HUES64 (cell line): ENCODE measurements around the gene CRYBA4.

Experiments used
- H3K27ac ChIP-seq: 2 replicates; pipeline ENCODE4 v1.7.0; 2013; ENCODE audit warnings: low read depth, low read length, inconsistent platforms
- H3K27me3 ChIP-seq: 2 replicates; pipeline ENCODE4 v1.6.1; 2013; ENCODE audit warnings: mild to moderate bottlenecking, low read length; ENCODE audit not compliant: insufficient read depth
- H3K36me3 ChIP-seq: 2 replicates; pipeline ENCODE4 v1.6.1; 2013; ENCODE audit warnings: mild to moderate bottlenecking, low read length; ENCODE audit not compliant: insufficient read depth
- H3K4me1 ChIP-seq: 2 replicates; pipeline ENCODE4 v1.6.1; 2013; ENCODE audit warnings: mild to moderate bottlenecking, low read length, moderate library complexity; ENCODE audit not compliant: insufficient read depth
- H3K4me3 ChIP-seq: 2 replicates; pipeline ENCODE4 v1.5.1; 2013; ENCODE audit warnings: mild to moderate bottlenecking, low read length, moderate library complexity
- H3K9ac ChIP-seq: 2 replicates; pipeline ENCODE4 v1.6.1; 2013; ENCODE audit warnings: mild to moderate bottlenecking, low read depth, low read length
- H3K9me3 ChIP-seq: 2 replicates; pipeline ENCODE4 v1.6.1; 2013; ENCODE audit warnings: low read depth, low read length; ENCODE audit not compliant: insufficient read depth
- WGBS: fragments of 150-250, 120-280 bp; methylation state at CpG from one replicate; pipeline ENCODE4 v1.1.7; 2013; ENCODE audit warnings: missing lambda C conversion rate; 5-methylcytosine and 5-hydroxymethylcytosine counted together

Gene CRYBA4

DNA sequence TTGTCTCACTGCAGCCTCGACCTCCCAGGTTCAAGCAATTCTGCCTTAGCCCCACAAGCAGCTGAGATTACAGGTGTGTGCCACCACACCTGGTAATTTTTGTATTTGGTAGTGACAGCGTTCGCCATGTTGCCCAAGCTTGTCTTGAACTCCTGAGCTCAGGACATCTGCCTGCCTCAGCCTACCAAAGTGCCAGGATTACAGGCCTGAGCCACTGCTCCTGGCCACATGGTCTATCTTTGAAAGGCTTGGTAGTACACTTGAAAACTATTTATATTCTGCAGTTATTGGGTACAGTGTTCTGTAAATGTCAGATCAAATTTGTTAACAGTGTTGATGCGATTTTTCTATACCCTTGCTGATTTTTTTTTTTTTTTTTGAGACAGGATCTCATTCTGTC is 9.5 kb downstream of the CRYBA4 start:
- H3K9ac ChIP-seq = no peak overlapping the region
- 0 out of 2 replicates have a peak, but pooled peaks cover 3% of the 10 kb centered on the region for H3K9me3 ChIP-seq
- H3K27me3 ChIP-seq = no peaks in the 10 kb centered on the region
- no peak overlapping the region for H3K27ac ChIP-seq
- no peaks in the 10 kb centered on the region for H3K36me3 ChIP-seq
- 97% methylated on average over 4 of the region's 4 CpGs for WGBS
- H3K4me3 ChIP-seq = no peak overlapping the region
- peaks cover 5% of the 10 kb centered on the region; the same call in 1 of the 2 replicates for H3K4me1 ChIP-seq

DNA sequence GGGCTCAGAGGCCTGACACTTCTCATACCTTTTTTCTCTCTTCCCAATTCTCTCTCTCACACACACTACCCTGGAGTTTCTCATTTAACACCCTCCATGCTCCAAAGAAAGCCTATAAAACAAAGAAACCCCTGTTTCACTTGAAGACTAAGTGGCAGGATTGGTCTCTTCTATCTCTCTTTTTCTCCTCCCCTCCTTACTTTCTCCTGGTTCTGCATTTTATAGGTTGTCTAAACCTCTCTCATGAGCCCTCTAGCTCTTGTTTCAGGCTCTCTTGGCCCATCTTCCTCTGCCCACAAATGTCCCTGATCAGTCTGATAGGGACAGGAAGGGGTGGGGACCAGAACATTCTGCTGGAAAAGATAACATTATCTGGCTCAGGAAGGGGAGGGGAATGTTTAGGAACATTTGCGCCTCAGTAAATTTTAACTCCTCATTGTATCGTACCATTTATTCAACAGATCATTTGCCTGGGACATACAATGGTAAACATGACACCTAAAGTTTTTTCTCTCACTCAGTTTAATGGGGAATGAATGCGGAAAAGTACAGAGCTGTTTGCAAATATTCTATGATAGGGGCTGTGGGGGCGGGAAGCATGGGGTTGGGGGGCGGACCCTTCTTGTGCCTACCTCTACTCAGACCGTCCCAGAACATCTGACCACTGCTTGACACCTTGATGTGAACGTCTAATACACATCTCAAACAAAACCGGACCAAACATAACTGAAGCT is 10.8 kb downstream of the CRYBA4 start:
- Histone ChIP-seq H3K36me3 (no peaks in the 10 kb centered on the region), H3K27me3 (no peaks in the 10 kb centered on the region), H3K9ac (no peak overlapping the region), H3K27ac (no peak overlapping the region; the same call in 1 of the 2 replicates), H3K4me1 (peaks cover 5% of the 10 kb centered on the region; the same call in 1 of the 2 replicates), H3K4me3 (no peak overlapping the region), H3K9me3 (0 out of 2 replicates have a peak, but pooled peaks cover 3% of the 10 kb centered on the region)
- WGBS = 68% methylated on average over 6 of the region's 8 CpGs

DNA sequence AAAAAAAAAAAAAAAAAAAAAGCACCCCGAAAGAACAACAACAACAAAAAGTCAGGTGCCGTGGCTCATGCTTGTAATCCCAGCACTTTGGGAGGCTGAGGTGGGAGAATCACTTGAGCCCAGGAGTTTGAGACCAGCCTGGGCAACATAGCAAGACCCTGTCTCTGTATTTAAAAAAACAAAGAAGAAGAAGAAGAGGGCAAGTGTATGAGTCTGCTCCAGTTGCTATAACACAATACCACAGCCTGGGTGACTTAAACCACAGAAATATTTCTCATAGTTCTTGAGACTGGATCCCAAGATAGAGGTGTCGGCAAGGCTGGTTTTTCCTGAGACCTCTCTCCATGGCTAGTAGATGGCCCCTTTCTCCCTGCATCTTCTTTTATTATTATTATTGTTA is 12.4 kb downstream of the CRYBA4 start:
- Histone ChIP-seq H3K27ac (no peak overlapping the region), H3K4me1 (peaks cover 5% of the 10 kb centered on the region; the same call in 1 of the 2 replicates), H3K27me3 (no peaks in the 10 kb centered on the region), H3K36me3 (no peaks in the 10 kb centered on the region), H3K4me3 (no peak overlapping the region), H3K9ac (no peak overlapping the region), H3K9me3 (0 out of 2 replicates have a peak, but pooled peaks cover 3% of the 10 kb centered on the region)
- 100% methylated on average over 3 of the region's 3 CpGs for WGBS

DNA sequence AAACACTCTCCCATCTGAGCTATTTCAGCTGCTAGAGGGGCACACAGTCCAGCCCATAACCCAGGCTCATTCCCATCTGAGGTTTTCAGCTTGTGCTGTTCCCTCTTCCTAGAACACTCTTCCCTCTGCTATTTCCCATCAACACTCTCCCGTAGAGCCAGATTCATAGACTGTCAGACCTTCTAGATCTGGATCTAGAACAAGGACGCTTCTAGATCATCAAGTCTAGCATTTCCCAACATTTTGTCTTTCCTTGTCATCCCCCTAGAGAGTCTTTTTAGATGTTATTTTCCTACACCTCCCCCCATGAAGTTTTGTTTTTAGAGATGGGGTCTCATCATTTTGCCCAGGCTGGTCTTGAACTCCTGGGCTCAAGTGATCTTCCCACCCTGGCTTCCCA is 13.4 kb downstream of the CRYBA4 start:
- 93% methylated on average over 2 of the region's 2 CpGs for WGBS
- H3K4me1 ChIP-seq = peaks cover 5% of the 10 kb centered on the region; the same call in 1 of the 2 replicates
- H3K4me3 ChIP-seq = no peak overlapping the region
- no peak overlapping the region for H3K27ac ChIP-seq
- H3K27me3 ChIP-seq = no peaks in the 10 kb centered on the region
- no peak overlapping the region for H3K9ac ChIP-seq
- 0 out of 2 replicates have a peak, but pooled peaks cover 3% of the 10 kb centered on the region for H3K9me3 ChIP-seq
- H3K36me3 ChIP-seq = no peaks in the 10 kb centered on the region

DNA sequence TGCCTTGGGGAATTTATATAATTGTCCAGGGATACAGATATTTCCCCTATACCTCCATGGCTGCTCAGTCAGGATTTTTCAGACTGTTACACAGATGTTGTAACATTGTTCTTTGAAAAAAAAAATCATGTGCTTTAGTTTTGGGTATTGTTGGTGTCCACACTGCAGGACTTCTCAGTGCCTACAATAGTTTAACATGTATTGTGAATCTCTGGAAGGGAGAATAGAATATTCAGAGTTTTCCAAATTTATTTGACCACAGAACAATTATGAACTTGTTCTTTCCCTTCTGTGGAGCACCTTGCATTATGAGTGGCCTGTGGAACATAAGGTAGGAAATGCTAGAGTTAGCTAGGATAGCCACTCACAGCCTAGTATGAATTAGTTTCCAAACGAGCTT is 14.5 kb downstream of the CRYBA4 start:
- H3K4me1 ChIP-seq = peaks cover 16% of the 10 kb centered on the region
- no peak overlapping the region for H3K4me3 ChIP-seq
- no peaks in the 10 kb centered on the region for H3K9me3 ChIP-seq
- no peak overlapping the region for H3K27ac ChIP-seq
- no peaks in the 10 kb centered on the region for H3K27me3 ChIP-seq
- no peaks in the 10 kb centered on the region for H3K36me3 ChIP-seq
- WGBS = 93% methylated on average over 1 of the region's 1 CpG
- no peak overlapping the region for H3K9ac ChIP-seq

DNA sequence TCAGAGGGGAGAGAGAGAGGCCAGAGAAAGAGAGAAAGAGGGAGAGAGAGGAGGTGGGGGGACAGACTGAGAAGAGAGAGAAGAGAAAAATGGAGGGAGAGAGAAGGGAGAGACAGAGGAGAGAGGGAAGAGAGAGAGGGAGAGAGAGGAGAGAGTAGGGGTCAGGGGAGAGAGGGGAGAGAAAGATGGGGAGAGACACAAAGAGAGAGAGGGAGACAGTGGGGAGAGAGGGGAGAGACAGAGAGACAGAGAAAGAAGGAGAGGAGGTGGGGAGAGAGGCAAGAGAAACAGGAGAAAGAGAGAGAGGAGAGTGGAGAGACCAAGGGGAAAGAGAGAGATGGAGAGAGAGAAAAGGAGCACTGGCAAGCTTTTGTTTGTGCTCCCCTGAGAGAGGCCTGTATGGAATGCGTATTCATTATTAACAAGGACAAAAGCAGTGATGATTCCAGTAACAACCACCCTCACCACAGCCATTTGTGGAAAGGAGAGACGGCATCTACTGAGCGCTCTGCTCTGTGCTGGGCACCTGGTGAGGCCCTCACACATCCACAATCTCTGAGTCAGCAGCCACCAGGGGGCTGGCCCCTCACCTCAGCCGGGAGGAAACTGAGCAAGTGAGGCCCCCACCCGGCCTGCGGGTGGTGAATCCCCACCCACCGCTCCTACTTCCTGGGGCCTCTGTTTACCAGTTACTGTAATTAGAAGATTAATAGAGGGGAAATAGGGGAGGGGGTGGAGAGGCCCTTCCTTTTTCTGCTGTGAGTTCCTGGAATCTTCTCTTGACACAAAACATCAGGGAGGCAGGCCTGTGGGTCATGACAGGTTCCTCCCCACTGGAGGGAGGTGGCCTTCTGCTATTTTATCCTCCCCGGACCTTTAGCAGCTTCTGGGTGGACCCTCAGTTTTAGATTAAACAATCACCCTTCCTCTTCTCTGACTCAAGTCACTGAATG is 21.0 kb downstream of the CRYBA4 start:
- Histone ChIP-seq H3K36me3 (no peaks in the 10 kb centered on the region), H3K4me1 (peaks cover 69% of the 10 kb centered on the region), H3K4me3 (peak overlapping the region; percentile 2; the same call in 1 of the 2 replicates), H3K9ac (peak overlapping the region; percentile 34; the same call in 1 of the 2 replicates), H3K27ac (peak overlapping the region; percentile 83), H3K9me3 (no peaks in the 10 kb centered on the region), H3K27me3 (no peaks in the 10 kb centered on the region)
- 18% methylated on average over 5 of the region's 8 CpGs for WGBS

DNA sequence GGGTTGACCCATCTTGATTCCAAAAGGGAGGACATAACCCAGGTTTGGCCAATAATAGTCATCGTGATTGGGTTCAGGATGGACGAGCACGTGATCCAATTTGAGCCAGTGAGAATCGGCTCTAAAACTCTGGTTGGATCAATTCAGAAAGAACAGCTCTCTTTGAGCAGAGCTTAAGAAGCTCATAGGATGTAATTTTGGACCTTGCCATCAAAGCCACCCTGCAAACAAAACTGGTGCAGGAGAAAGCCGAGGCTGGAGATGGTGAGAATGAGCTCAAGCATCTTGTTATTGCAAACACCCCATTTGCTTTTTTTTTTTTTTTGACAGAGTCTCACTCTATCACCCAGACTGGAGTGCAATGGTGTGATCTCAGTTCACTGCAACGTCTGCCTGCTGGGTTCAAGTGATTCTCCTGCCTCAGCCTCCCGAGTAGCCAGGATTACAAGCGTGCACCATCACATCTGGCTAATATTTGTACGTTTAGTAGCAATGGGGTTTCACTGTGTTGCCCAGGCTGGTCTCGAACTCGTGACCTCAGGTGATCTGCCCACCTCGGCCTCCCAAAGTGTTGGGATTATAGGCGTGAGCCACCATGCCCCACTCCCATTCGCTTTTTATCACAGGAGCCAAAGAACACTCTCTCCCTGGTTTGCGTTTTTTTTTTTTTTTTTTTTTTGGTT is 21.8 kb downstream of the CRYBA4 start:
- Histone ChIP-seq H3K4me3 (no peak overlapping the region), H3K36me3 (no peaks in the 10 kb centered on the region), H3K27me3 (no peaks in the 10 kb centered on the region), H3K9ac (no peak overlapping the region), H3K4me1 (peaks cover 76% of the 10 kb centered on the region), H3K9me3 (no peaks in the 10 kb centered on the region), H3K27ac (peak overlapping the region; percentile 83)
- 75% methylated on average over 15 of the region's 15 CpGs for WGBS

DNA sequence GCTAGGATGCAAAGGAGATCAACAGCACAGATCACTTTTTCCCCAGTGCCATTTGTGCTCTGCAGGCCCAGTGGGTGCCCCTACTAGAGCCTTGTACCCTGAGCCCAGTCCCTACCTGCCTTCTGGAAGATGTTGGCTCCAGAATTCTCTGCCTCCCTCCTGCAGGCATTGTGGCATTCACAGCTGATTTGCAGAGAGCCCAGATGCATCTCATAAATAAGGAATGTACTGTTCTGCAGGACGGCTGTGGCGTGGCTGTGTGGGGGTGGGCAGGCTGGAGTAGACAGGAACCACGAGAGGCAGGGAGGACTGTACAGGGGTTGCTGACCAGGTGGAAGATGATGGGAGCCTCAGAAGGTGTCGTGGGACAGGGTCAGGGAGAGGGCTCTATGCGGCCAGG is 24.4 kb downstream of the CRYBA4 start:
- no peak overlapping the region for H3K9ac ChIP-seq
- peaks cover 74% of the 10 kb centered on the region for H3K4me1 ChIP-seq
- no peak overlapping the region for H3K27ac ChIP-seq
- H3K27me3 ChIP-seq = no peaks in the 10 kb centered on the region
- no peaks in the 10 kb centered on the region for H3K36me3 ChIP-seq
- 68% methylated on average over 5 of the region's 5 CpGs for WGBS
- no peaks in the 10 kb centered on the region for H3K9me3 ChIP-seq
- H3K4me3 ChIP-seq = no peak overlapping the region

DNA sequence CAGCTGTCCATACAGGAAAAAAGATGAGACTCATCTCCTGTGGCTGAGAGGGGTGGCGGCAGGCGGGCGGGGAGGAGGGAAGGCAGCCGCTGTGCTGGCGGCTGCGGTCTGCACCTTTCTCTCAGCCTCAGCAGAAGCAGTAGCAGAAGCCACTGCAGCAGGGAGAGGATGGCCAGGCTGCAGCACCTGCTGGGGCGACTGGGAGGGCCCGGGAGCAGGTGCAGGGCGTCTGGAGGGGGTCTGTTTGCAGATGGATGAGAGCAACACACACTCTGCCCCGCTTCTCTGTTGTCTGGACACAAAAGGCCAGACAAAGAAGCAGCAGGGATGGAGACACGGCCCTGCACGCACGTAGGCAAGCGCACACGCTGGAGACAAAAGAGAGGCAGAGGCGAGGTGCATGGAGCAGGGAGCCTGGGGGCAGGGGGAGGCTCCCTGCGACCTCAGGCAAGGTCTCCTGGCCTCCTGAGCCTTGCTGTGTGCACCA is 26.3 kb downstream of the CRYBA4 start:
- peak overlapping the region; percentile 5; the same call in 1 of the 2 replicates for H3K4me3 ChIP-seq
- H3K4me1 ChIP-seq = peaks cover 55% of the 10 kb centered on the region
- WGBS = 9% methylated on average over 17 of the region's 17 CpGs
- peak overlapping the region; percentile 22; the same call in 1 of the 2 replicates for H3K9ac ChIP-seq
- H3K36me3 ChIP-seq = no peaks in the 10 kb centered on the region
- peak overlapping the region; percentile 85; the same call in 1 of the 2 replicates for H3K27ac ChIP-seq
- no peaks in the 10 kb centered on the region for H3K27me3 ChIP-seq
- no peaks in the 10 kb centered on the region for H3K9me3 ChIP-seq

DNA sequence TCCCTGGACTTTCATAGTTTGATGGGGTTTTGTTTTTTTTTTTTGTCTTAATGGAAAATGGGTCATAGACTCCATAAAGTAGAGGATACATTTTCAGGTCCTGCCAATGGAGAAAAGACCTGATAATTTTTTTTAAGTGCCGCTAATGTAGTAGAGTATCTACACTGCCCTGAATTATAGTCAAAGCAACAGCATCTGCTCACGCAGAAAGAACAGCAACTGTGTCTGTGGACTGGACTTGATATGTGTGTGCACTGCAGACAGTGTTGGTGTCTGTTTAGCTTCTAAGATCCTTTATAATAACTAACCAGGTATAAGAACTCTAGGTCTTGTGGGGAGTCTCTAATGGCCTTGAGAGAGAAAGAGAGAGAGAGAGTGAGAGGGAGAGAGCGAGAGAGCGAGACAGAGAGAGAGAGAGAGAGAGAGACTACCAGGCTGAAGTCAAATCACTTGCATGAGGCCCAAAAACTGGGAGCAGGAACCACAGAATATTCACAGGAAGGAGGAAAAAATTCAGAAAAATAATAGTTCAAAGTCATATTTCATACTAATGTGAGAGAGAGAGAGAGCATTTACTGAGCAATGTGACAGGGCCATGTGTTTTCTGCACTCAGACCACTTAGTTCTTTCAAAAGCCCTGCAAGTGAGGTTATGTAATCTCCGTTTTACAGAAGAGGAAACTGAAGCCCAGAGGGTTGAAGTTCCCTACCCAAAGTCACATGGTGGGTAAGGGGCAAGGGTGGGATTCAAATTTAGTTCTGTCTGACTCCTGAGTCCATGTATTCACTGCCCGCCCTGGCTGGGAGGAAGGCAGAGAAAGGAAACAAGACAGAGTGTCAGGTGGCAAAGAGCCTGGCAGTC is 27.0 kb downstream of the CRYBA4 start:
- H3K4me1 ChIP-seq = peaks cover 48% of the 10 kb centered on the region
- no peaks in the 10 kb centered on the region for H3K9me3 ChIP-seq
- H3K27me3 ChIP-seq = no peaks in the 10 kb centered on the region
- WGBS = 88% methylated on average over 6 of the region's 6 CpGs
- H3K36me3 ChIP-seq = no peaks in the 10 kb centered on the region
- H3K27ac ChIP-seq = peak overlapping the region; percentile 83; the same call in 1 of the 2 replicates
- peak overlapping the region; percentile 5; the same call in 1 of the 2 replicates for H3K4me3 ChIP-seq
- H3K9ac ChIP-seq = peak overlapping the region; percentile 22; the same call in 1 of the 2 replicates
